ENCODE data around the gene PCDHAC2.

The PCDHAC2 gene

DNA sequence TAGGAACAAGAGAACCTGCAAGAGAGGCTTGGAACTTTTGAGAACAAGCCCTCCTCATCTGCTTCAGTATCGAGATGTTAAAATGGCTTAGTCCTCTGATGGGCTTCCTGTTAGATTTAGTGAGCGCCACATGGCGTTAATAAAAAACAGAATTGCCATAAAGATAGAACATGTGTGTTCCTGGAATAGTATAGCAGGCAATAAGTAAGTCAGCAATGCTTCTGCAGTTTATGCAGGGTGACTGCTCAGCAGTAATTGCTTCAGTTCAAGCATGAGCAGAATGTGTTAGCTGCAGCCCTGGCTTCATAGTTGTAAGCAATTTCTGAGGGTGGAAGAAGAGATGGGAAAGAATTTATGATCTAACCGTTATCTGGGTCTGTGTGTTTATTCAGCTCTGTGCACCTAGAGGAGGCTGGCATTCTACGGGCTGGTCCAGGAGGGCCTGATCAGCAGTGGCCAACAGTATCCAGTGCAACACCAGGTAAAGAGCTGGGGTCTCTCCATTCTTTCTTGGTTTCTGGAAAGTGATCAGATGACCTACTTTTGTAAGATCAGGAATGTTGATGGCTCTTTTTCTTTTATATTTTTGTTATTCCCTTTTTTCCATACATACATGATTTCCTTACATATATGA, 15.9 kb downstream of the PCDHAC2 start:
- TF ChIP-seq, protein P1, sequence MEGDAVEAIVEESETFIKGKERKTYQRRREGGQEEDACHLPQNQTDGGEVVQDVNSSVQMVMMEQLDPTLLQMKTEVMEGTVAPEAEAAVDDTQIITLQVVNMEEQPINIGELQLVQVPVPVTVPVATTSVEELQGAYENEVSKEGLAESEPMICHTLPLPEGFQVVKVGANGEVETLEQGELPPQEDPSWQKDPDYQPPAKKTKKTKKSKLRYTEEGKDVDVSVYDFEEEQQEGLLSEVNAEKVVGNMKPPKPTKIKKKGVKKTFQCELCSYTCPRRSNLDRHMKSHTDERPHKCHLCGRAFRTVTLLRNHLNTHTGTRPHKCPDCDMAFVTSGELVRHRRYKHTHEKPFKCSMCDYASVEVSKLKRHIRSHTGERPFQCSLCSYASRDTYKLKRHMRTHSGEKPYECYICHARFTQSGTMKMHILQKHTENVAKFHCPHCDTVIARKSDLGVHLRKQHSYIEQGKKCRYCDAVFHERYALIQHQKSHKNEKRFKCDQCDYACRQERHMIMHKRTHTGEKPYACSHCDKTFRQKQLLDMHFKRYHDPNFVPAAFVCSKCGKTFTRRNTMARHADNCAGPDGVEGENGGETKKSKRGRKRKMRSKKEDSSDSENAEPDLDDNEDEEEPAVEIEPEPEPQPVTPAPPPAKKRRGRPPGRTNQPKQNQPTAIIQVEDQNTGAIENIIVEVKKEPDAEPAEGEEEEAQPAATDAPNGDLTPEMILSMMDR (IDR thresholded peaks at IDR 0.05; ENCODE audit: extremely low read depth, insufficient read depth, missing control alignments): no peak
- in situ Hi-C loops (cut with MboI; ENCODE audit: low pct_unique_long_range_greater_than_20kb, low sequenced_read_pairs, unreplicated experiment): no loop called here
- no peak for DNase-seq (ENCODE audit: low spot score)

DNA sequence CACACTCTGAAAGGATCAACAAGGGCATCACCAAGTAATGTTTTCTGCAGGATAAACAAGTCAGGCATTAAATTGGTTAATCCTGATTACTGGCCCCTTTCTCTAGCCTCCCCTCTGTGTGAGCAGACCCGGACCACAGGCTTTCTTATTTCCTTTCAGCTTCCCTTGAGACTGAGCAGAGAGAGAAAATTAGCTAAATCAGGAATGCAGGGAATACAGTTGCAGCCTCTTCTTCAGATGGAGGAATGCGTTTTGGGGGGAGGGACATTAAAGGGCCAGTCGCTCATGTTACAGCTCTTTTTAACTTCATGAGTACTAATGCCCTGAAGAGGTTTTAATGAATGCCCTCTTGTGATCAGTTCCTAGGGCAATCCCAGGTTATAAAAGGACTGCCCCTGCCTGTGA, 19.8 kb downstream of the PCDHAC2 start:
- TF ChIP-seq, protein P1 (IDR thresholded peaks at IDR 0.05; ENCODE audit: extremely low read depth, insufficient read depth, missing control alignments): no peak
- in situ Hi-C loops (cut with MboI; ENCODE audit: low pct_unique_long_range_greater_than_20kb, low sequenced_read_pairs, unreplicated experiment): no loop called here
- no peak for DNase-seq (ENCODE audit: low spot score)

DNA sequence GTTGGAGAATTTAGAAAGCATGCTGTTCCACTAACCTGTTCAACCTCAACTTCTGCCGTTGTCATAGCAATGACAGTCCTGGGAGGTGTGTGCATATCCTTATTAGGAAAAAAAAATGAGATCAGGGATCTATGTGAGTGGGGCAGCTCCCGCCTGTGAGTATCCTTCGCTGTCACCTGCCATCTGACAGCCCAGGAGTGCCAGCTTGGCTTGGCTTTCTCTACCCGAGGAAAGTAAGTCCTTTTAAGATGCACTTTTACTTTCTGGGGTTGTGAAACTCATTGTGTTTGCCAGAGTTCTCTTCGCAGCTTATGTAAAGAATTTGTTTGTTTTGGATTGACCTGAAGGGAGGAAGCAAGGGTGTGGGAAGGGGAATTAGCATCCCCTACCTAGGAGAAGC, 21.8 kb downstream of the PCDHAC2 start:
- TF ChIP-seq, protein P1 (IDR thresholded peaks at IDR 0.05; ENCODE audit: extremely low read depth, insufficient read depth, missing control alignments): no peak
- DNase-seq (ENCODE audit: low spot score): no peak
- in situ Hi-C loops (cut with MboI; ENCODE audit: low pct_unique_long_range_greater_than_20kb, low sequenced_read_pairs, unreplicated experiment): no loop called here

DNA sequence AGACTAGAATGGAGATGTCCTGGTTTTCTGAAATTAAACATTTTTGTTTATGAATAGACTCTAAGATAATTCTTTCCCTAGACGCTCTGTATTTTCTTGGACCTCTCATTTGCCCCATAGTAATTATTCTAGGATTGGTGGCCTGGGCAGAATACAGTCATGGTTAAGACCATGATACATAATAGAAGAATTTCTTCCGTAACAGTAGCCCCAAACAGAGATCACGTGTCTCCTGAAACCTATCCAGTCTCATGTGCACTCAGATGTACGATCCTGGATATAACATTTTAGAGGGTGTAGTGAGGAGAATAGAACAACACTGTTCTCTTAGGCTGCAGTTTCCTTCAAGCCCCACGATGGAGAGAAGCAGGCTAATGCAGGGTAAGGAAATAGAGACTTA, 22.3 kb downstream of the PCDHAC2 start:
- TF ChIP-seq, protein P1 (IDR thresholded peaks at IDR 0.05; ENCODE audit: extremely low read depth, insufficient read depth, missing control alignments): no peak
- in situ Hi-C loops (cut with MboI; ENCODE audit: low pct_unique_long_range_greater_than_20kb, low sequenced_read_pairs, unreplicated experiment): no loop called here
- no peak for DNase-seq (ENCODE audit: low spot score)

DNA sequence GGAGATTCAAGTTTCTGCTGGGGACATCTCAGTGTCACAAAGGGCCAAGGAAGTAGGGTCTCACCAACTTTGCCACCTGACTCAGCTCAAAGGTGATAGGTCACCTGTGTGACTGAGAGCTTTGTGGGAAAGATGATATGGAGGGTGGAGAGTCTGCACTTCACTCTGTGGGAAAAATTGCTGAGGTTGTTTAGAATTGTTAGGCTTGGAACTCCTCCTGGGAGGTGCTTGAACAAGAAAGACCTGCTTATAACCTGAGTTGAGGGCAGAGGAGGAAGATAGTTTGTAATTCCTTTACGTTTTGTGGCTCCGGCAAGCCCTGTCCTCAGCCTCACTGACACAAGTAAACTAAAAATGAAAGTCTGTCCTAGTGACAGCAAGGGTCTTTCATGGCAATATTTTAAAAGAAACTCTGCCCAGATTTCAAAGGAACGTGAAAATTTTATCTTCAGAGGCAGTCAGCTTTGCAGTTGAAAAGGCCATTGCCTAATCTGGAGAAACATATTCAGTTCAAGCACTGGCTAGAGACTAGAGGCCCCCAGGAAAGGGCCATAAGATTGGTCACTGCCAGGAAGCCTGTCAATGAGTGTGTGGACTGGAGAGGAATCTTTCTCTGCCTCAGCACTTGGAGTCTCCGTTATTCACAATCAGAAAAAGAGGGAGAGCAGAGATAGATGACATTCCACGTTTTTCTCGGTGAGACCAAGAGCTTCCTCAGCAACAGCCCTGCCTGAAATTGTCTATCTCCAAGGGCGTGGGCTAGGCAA, 23.2 kb downstream of the PCDHAC2 start:
- in situ Hi-C loops (cut with MboI; ENCODE audit: low pct_unique_long_range_greater_than_20kb, low sequenced_read_pairs, unreplicated experiment): no loop called here
- TF ChIP-seq, protein P1 (IDR thresholded peaks at IDR 0.05; ENCODE audit: extremely low read depth, insufficient read depth, missing control alignments): no peak

DNA sequence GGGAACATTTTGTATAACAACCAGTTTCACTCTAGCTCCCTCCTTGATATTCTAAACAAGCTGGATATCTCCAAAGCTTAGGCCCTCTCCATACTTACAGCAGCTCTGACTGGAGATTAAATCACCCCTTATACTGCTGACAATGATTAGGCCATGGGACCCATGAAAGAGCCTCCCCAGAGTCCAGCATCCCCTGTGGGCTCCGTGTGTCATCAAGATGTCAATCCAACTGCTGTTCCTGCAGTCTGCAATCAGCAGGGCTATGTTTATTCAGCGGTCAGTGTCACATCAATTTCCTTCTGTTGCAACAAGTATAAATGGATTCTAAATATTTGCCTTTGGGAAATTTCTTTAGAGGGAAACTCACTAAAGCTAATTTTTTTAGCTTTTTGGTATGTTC, 26.6 kb downstream of the PCDHAC2 start:
- TF ChIP-seq, protein P1 (IDR thresholded peaks at IDR 0.05; ENCODE audit: extremely low read depth, insufficient read depth, missing control alignments): no peak
- DNase-seq (ENCODE audit: low spot score): no peak
- in situ Hi-C loops (cut with MboI; ENCODE audit: low pct_unique_long_range_greater_than_20kb, low sequenced_read_pairs, unreplicated experiment): no loop called here

More for the DNA sequence above, 23.2 kb downstream of the PCDHAC2 start:
- no peak for DNase-seq (ENCODE audit: low spot score)

All from GM13977 (cell line).